SU-DHL-6 (cell line): Measurements from ENCODE around the gene NCEH1.

Experiments used
- CTCF ChIP-seq: fragments of 200-600 bp; sonication (generic); IDR thresholded peaks from one replicate; pipeline ENCODE4 v1.5.1; 2017; ENCODE audit warnings: antibody characterized with exemption, mild to moderate bottlenecking, low read length, moderate library complexity; ENCODE audit not compliant: insufficient read depth, poor library complexity, severe bottlenecking
- EZH2phosphoT487 ChIP-seq: fragments of 200-600 bp; sonication (generic), shearing (Covaris generic); conservative IDR thresholded peaks from 2 replicates; pipeline ENCODE4 v1.6.1; 2018; ENCODE audit warnings: mild to moderate bottlenecking, antibody characterized with exemption, low read length, moderate library complexity, mixed read lengths

DNA sequence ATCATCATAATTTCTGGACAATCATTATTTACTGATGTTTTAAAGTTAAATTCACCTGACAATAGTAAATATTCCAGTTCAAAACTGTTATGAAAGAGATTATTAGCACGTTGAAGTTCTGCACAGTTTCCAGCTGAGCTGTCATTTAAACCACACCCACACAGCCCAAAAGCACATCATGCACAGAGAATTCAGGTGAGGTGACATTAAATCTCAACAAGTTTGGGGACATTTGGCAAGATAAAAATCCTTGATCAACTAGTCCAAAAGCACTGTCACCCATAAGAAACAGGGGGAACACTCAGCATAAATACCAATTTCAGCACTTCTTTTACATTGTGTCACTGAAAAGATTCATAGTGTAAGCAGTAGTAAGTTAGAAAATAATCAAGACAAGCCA is 6.9 kb downstream of the NCEH1 start:
- TF ChIP-seq CTCF (no peak), EZH2phosphoT487 (no peak)
